K562 (cell line): ENCODE data around the gene GBF1. TPM values are rescaled to one million over a fixed set of nuclear protein-coding genes. Genes with fewer than 3 reads are reported as not detected.

Experiments used
- CBX1 ChIP-seq: sonication (generic); IDR thresholded peaks from 2 replicates; pipeline ENCODE4 v1.6.1; 2016; ENCODE audit warnings: antibody characterized with exemption, low read depth, mild to moderate bottlenecking
- CBX5 ChIP-seq: IDR thresholded peaks from 2 replicates; pipeline ENCODE4 v1.6.1; 2014; ENCODE audit warnings: low read depth, borderline replicate concordance
- CXXC5 ChIP-seq: fragments of 250-450 bp; sonication (Bioruptor Pico); IDR thresholded peaks from 2 replicates; pipeline ENCODE4 v1.8.0; 2022; ENCODE audit warnings: inconsistent platforms, mild to moderate bottlenecking, moderate library complexity
- E2F3 ChIP-seq: fragments of 250-450 bp; sonication (Bioruptor Pico); IDR thresholded peaks from 2 replicates; pipeline ENCODE4 v1.4.0; 2020; ENCODE audit warnings: mild to moderate bottlenecking
- EHMT2 ChIP-seq: fragments of 450-650 bp; IDR thresholded peaks from 2 replicates; pipeline ENCODE4 v1.6.1; 2018; ENCODE audit warnings: antibody characterized with exemption
- ETV1 ChIP-seq: fragments of 450-650 bp; conservative IDR thresholded peaks from 2 replicates; pipeline ENCODE4 v1.6.1; 2016; ENCODE audit warnings: missing genetic modification characterization, control low read depth, low read depth, missing compliant biosample characterization
- GABPA ChIP-seq: fragments of 200-800 bp; sonication (Bioruptor generic); conservative IDR thresholded peaks from 2 replicates; pipeline ENCODE4 v1.6.1; 2016; ENCODE audit warnings: low read depth, missing genetic modification characterization, missing compliant biosample characterization
- HMGN3 ChIP-seq: IDR thresholded peaks from 2 replicates; pipeline ENCODE4 v1.6.1; 2011; ENCODE audit warnings: borderline replicate concordance, low read depth, mild to moderate bottlenecking, mixed read lengths, low read length; ENCODE audit not compliant: insufficient read length; ENCODE audit errors: extremely low read depth
- MEF2D ChIP-seq: conservative IDR thresholded peaks from 2 replicates; pipeline ENCODE4 v1.6.1; 2016; ENCODE audit warnings: low read depth, missing genetic modification characterization, missing compliant biosample characterization
- MEIS2 ChIP-seq: fragments of 450-650 bp; IDR thresholded peaks from 2 replicates; pipeline ENCODE4 v1.6.1; 2014; ENCODE audit warnings: mild to moderate bottlenecking; ENCODE audit not compliant: partially characterized antibody
- MIER1 ChIP-seq: fragments of 450-650 bp; IDR thresholded peaks from 2 replicates; pipeline ENCODE4 v1.6.1; 2016; ENCODE audit warnings: antibody characterized with exemption, mild to moderate bottlenecking, low read depth
- SAFB ChIP-seq: fragments of 200-400 bp; formaldehyde crosslinking; IDR thresholded peaks from 2 replicates; pipeline ENCODE4 v1.6.1; 2017; ENCODE audit warnings: low read depth, low read length, borderline replicate concordance
- TCFL5 ChIP-seq: fragments of 250-450 bp; sonication (Bioruptor Pico); conservative IDR thresholded peaks from 2 replicates; pipeline ENCODE4 v1.6.1; 2021; ENCODE audit warnings: mild to moderate bottlenecking, moderate library complexity, matching md5 sums
- ZBTB7A ChIP-seq: IDR thresholded peaks from 2 replicates; pipeline ENCODE4 v1.6.1; 2011; ENCODE audit warnings: low read depth, mild to moderate bottlenecking, low read length, moderate library complexity, borderline replicate concordance; ENCODE audit not compliant: control insufficient read depth
- ZNF217 ChIP-seq: sonication (generic); formaldehyde crosslinking; IDR thresholded peaks from 2 replicates; pipeline ENCODE4 v1.8.0; 2022; ENCODE audit warnings: mild to moderate bottlenecking, missing genetic modification reagents
- ZNF274 ChIP-seq: IDR thresholded peaks from 2 replicates; pipeline ENCODE4 v1.6.1; 2011; ENCODE audit warnings: low read depth, mild to moderate bottlenecking, low read length, moderate library complexity, borderline replicate concordance
- ZZZ3 ChIP-seq: fragments of 450-650 bp; IDR thresholded peaks from 2 replicates; pipeline ENCODE4 v1.6.1; 2016; ENCODE audit warnings: antibody characterized with exemption, mild to moderate bottlenecking, moderate library complexity
- polyA plus RNA-seq, 8 experiments: library from polyadenylated mRNA; depleted of rRNA in 4 of 8; stranded (reverse) in 5 of 8; unstranded in 3 of 8; fragments of >200 nt; fragmentation: Nextera tagmentation in 2 of 8; fragmentation: Illumina TruSeq in 1 of 8; extraction: Ambion mirVana in 2 of 8; extraction: Trizol in 1 of 8; gene quantifications; 2 replicates each; pipeline versions ENCODE4 v1.2.1 to v1.2.3, GENCODE V29; 2011 to 2014; ENCODE audit warnings: inconsistent platforms in 1 of 8, missing spikeins in 1 of 8
- total RNA-seq, 7 experiments: library from RNA; depleted of rRNA in 6 of 7; stranded (reverse); fragments of >200 nt in 6 of 7; fragmentation: Illumina TruSeq in 2 of 7; extraction: Trizol in 2 of 7; gene quantifications; 2 replicates each; pipeline versions ENCODE4 v1.2.1 to v1.2.3, GENCODE V29; 2011 to 2021; ENCODE audit warnings: low replicate concordance in 1 of 7
- TF ChIP-seq, protein P1 (sequence below): sonication (generic); formaldehyde crosslinking; IDR thresholded peaks from 2 replicates; pipeline ENCODE4 v1.8.1; 2023; ENCODE audit warnings: mild to moderate bottlenecking, missing genetic modification reagents
- TF ChIP-seq, protein P2 (sequence below): fragments of 200-800 bp; sonication (Bioruptor generic); IDR thresholded peaks from 2 replicates; pipeline ENCODE4 v1.6.1; 2017; ENCODE audit warnings: missing genetic modification characterization, missing compliant biosample characterization
- TF ChIP-seq, protein P3 (sequence below): fragments of 450-650 bp; formaldehyde crosslinking; conservative IDR thresholded peaks from 2 replicates; pipeline ENCODE4 v1.4.0; 2022; ENCODE audit warnings: mild to moderate bottlenecking, missing genetic modification characterization
- TF ChIP-seq, protein P4 (sequence below): fragments of 450-650 bp; formaldehyde crosslinking; IDR thresholded peaks from 2 replicates; pipeline ENCODE4 v1.4.0; 2020; ENCODE audit warnings: mild to moderate bottlenecking, moderate library complexity

Gene GBF1
- total and polyA plus RNA-seq, 9 of the 15 experiments (the other 6 are each of a cell fraction or from before 2014, with no cell fraction given): 0.69 to 28.0 (median 10.3) TPM

DNA sequence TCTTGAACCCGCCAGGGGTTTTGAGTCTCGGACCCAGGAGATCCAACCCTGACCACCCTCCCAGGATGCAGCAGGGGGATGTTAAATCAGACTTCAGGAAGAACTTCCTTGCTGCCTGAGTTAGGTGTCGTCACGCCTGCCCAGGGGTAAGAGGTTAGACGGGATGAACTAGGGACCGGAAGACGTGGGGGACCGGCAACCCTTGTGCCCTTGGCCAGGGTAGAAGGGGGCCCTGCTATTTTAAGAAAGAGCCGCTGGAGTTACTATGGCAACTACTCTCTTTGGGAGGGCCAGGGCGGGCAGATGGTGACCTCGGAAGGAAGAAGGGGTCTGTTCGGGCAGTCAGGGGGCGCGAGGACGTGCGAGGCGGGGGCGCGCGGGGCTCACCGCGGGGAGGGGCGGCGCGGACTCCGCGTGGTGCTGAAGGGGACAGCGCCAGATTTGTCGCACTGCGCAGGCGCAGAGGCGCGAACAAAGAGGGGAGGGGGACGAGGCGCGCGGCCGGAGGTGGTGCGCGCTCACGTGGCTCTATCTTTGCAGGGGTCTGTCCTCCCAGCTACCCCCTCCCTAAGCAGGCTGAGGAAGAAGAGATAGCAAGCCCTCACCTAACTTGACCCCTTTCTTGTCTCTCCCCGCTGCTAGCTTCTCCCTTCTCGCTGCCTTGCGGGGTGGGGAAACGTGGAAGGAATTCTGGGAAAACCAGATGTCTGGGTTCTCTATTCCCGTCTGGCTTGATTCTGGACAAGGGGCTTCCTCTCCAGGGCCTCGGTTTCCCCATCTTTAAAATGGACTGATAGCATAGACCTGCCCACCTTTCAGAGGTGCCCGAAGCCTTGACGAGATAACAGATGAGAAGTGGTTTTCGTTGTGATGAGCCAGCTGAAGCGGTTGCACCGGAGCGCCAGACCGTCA, 174.2 kb downstream of the GBF1 start (continued):
- TF ChIP-seq, protein P1, sequence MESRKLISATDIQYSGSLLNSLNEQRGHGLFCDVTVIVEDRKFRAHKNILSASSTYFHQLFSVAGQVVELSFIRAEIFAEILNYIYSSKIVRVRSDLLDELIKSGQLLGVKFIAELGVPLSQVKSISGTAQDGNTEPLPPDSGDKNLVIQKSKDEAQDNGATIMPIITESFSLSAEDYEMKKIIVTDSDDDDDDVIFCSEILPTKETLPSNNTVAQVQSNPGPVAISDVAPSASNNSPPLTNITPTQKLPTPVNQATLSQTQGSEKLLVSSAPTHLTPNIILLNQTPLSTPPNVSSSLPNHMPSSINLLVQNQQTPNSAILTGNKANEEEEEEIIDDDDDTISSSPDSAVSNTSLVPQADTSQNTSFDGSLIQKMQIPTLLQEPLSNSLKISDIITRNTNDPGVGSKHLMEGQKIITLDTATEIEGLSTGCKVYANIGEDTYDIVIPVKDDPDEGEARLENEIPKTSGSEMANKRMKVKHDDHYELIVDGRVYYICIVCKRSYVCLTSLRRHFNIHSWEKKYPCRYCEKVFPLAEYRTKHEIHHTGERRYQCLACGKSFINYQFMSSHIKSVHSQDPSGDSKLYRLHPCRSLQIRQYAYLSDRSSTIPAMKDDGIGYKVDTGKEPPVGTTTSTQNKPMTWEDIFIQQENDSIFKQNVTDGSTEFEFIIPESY (CRISPR knock-in tag): 0 out of 2 replicates have a peak, but pooled peaks have one; percentile 23
- TF ChIP-seq HMGN3 (peak; percentile 33), GABPA (tag) (0 out of 2 replicates have a peak, but pooled peaks have one; percentile 20), ETV1 (tag) (no peak), ZZZ3 (no peak), E2F3 (CRISPR knock-in tag) (no peak), ZNF217 (CRISPR knock-in tag) (no peak), ZNF274 (no peak), CBX1 (no peak), CXXC5 (CRISPR knock-in tag) (peak; percentile 25; the same call in 1 of the 2 replicates), TCFL5 (CRISPR knock-in tag) (no peak), MIER1 (peak; percentile 78; the same call in 1 of the 2 replicates), EHMT2 (peak; percentile 85; the same call in 1 of the 2 replicates), CBX5 (no peak), MEF2D (no peak), SAFB (no peak), ZBTB7A (peak; percentile 82), MEIS2 (peak; percentile 51)
- TF ChIP-seq, protein P2, sequence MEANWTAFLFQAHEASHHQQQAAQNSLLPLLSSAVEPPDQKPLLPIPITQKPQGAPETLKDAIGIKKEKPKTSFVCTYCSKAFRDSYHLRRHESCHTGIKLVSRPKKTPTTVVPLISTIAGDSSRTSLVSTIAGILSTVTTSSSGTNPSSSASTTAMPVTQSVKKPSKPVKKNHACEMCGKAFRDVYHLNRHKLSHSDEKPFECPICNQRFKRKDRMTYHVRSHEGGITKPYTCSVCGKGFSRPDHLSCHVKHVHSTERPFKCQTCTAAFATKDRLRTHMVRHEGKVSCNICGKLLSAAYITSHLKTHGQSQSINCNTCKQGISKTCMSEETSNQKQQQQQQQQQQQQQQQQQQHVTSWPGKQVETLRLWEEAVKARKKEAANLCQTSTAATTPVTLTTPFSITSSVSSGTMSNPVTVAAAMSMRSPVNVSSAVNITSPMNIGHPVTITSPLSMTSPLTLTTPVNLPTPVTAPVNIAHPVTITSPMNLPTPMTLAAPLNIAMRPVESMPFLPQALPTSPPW (CRISPR knock-in tag): peak; percentile 61
- TF ChIP-seq, protein P3, sequence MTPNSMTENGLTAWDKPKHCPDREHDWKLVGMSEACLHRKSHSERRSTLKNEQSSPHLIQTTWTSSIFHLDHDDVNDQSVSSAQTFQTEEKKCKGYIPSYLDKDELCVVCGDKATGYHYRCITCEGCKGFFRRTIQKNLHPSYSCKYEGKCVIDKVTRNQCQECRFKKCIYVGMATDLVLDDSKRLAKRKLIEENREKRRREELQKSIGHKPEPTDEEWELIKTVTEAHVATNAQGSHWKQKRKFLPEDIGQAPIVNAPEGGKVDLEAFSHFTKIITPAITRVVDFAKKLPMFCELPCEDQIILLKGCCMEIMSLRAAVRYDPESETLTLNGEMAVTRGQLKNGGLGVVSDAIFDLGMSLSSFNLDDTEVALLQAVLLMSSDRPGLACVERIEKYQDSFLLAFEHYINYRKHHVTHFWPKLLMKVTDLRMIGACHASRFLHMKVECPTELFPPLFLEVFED (CRISPR knock-in tag): no peak
- TF ChIP-seq, protein P4, sequence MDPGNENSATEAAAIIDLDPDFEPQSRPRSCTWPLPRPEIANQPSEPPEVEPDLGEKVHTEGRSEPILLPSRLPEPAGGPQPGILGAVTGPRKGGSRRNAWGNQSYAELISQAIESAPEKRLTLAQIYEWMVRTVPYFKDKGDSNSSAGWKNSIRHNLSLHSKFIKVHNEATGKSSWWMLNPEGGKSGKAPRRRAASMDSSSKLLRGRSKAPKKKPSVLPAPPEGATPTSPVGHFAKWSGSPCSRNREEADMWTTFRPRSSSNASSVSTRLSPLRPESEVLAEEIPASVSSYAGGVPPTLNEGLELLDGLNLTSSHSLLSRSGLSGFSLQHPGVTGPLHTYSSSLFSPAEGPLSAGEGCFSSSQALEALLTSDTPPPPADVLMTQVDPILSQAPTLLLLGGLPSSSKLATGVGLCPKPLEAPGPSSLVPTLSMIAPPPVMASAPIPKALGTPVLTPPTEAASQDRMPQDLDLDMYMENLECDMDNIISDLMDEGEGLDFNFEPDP: no peak
